SH-SY5Y (cell line): ENCODE data around the gene MATN3.

Experiments used
- GATA2 ChIP-seq: IDR thresholded peaks from 2 replicates; pipeline ENCODE4 v1.6.1; 2011; ENCODE audit warnings: mild to moderate bottlenecking, low read depth, low read length
- GATA3 ChIP-seq: IDR thresholded peaks from 2 replicates; pipeline ENCODE4 v1.6.1; 2011; ENCODE audit warnings: low read depth, mild to moderate bottlenecking, low read length, moderate library complexity

GRCh38 chr2:20005891-20006470 is 6.5 kb downstream of the MATN3 start:
- TF ChIP-seq GATA2 (no peak), GATA3 (no peak)
